Measurements from ENCODE around the gene GABRB1.

Gene GABRB1

GRCh38 chr4:47462799-47463234, 431.4 kb downstream of the GABRB1 start:
- Histone ChIP-seq H3K27me3 (ENCODE audit: insufficient read depth, low read depth) (no peaks in the 10 kb centered on the region), H3K36me3 (ENCODE audit: insufficient read depth) (no peaks in the 10 kb centered on the region), H3K9ac (peak overlapping the region; percentile 43; the same call in 1 of the 2 replicates), H3K4me2 (peak overlapping the region; percentile 80), H2AFZ (ENCODE audit: low read depth) (peak overlapping the region; percentile 70), H3K4me3 (IDR thresholded peaks at IDR 0.05; ENCODE audit: insufficient read depth, low read depth, low read length) (peak overlapping the region; percentile 84), H3K27ac (peak overlapping the region; percentile 35; the same call in 1 of the 2 replicates), H4K20me1 (ENCODE audit: insufficient read depth) (no peaks in the 10 kb centered on the region), H3K79me2 (ENCODE audit: insufficient read depth, low read depth) (no peaks in the 10 kb centered on the region), H3K4me1 (ENCODE audit: low read depth, poor library complexity, severe bottlenecking) (peaks cover 7% of the 10 kb centered on the region)
- TF ChIP-seq, protein P1, sequence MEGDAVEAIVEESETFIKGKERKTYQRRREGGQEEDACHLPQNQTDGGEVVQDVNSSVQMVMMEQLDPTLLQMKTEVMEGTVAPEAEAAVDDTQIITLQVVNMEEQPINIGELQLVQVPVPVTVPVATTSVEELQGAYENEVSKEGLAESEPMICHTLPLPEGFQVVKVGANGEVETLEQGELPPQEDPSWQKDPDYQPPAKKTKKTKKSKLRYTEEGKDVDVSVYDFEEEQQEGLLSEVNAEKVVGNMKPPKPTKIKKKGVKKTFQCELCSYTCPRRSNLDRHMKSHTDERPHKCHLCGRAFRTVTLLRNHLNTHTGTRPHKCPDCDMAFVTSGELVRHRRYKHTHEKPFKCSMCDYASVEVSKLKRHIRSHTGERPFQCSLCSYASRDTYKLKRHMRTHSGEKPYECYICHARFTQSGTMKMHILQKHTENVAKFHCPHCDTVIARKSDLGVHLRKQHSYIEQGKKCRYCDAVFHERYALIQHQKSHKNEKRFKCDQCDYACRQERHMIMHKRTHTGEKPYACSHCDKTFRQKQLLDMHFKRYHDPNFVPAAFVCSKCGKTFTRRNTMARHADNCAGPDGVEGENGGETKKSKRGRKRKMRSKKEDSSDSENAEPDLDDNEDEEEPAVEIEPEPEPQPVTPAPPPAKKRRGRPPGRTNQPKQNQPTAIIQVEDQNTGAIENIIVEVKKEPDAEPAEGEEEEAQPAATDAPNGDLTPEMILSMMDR (conservative IDR thresholded peaks at IDR 0.05; ENCODE audit: low read depth, low read length) = no peak

DNA sequence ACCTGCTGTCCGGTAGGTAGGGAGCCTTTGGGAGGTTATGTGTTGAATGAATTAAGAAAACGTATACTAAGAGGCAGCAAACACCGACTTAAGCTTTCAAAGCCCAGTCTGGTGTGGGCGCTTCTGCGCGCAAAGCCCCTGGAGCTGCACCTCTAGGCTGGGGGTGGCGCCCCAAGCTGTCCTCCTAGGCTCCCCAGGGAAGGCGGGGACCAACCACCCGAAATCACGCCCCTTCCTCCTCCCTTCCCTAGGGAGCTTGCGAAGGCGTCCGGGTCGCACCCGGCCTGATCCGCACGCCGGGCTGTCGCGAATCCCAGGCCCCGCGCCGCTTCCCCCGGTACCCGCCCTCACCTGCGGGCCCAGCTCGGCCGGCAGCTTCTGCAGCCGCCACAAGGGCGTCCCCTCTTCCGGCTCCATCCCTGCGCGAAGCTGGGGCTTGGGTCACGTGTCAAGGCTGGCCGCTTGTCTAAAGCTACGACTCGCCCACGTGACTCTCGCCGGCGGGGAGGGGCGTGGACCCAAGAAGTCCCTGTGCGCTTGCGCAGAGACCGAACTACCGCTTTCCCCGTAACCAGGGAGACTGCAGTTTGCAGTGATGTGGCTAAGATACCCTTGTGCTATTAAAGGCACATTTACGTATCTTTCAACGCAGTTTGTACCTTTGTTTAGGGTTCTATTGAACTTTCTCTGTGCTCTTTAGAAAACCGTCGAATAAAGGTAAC, 432.0 kb downstream of the GABRB1 start, which contains the start of gene COMMD8:
TSS of gene COMMD8 (minus strand) at position 468 of the 722 bp plus-strand sequence. CDS start at position 417, 51 bp downstream.
- peak within 1 kb of the TSS; percentile 35; the same call in 1 of the 2 replicates for H3K27ac ChIP-seq

GRCh38 chr4:47465004-47465403, 433.6 kb downstream of the GABRB1 start:
- no peak overlapping the region for H3K4me2 ChIP-seq
- TF ChIP-seq, protein P1 (conservative IDR thresholded peaks at IDR 0.05; ENCODE audit: low read depth, low read length) = no peak
- no peaks in the 10 kb centered on the region for H3K36me3 ChIP-seq (ENCODE audit: insufficient read depth)
- H3K4me3 ChIP-seq (IDR thresholded peaks at IDR 0.05; ENCODE audit: insufficient read depth, low read depth, low read length) = no peak overlapping the region
- peaks cover 7% of the 10 kb centered on the region for H3K4me1 ChIP-seq (ENCODE audit: low read depth, poor library complexity, severe bottlenecking)
- H3K27me3 ChIP-seq (ENCODE audit: insufficient read depth, low read depth) = no peaks in the 10 kb centered on the region
- no peak overlapping the region for H2AFZ ChIP-seq (ENCODE audit: low read depth)
- no peak overlapping the region for H3K27ac ChIP-seq
- H3K9ac ChIP-seq = no peak overlapping the region
- H3K79me2 ChIP-seq (ENCODE audit: insufficient read depth, low read depth) = no peaks in the 10 kb centered on the region
- no peaks in the 10 kb centered on the region for H4K20me1 ChIP-seq (ENCODE audit: insufficient read depth)

More for the DNA sequence above, 432.0 kb downstream of the GABRB1 start, which contains the start of gene COMMD8:
- Histone ChIP-seq H3K9ac (peak within 1 kb of the TSS; percentile 43; the same call in 1 of the 2 replicates), H3K4me3 (IDR thresholded peaks at IDR 0.05; ENCODE audit: insufficient read depth, low read depth, low read length) (peak within 1 kb of the TSS; percentile 84), H2AFZ (ENCODE audit: low read depth) (peak within 1 kb of the TSS; percentile 70), H3K4me1 (ENCODE audit: low read depth, poor library complexity, severe bottlenecking) (peaks cover 7% of the 10 kb centered on the region), H3K27me3 (ENCODE audit: insufficient read depth, low read depth) (no peaks in the 10 kb centered on the region), H3K4me2 (peak within 1 kb of the TSS; percentile 80), H3K36me3 (ENCODE audit: insufficient read depth) (no peaks in the 10 kb centered on the region), H3K79me2 (ENCODE audit: insufficient read depth, low read depth) (no peaks in the 10 kb centered on the region), H4K20me1 (ENCODE audit: insufficient read depth) (no peaks in the 10 kb centered on the region)
- TF ChIP-seq, protein P1 (conservative IDR thresholded peaks at IDR 0.05; ENCODE audit: low read depth, low read length) = 0 out of 2 replicates have a peak, but pooled peaks have one; percentile 10

- Histone ChIP-seq H3K27me3 (ENCODE audit: insufficient read depth, low read depth) (no peaks in the 10 kb centered on the region), H3K4me3 (IDR thresholded peaks at IDR 0.05; ENCODE audit: insufficient read depth, low read depth, low read length) (no peak overlapping the region), H3K4me2 (no peak overlapping the region), H3K4me1 (ENCODE audit: low read depth, poor library complexity, severe bottlenecking) (peaks cover 7% of the 10 kb centered on the region), H4K20me1 (ENCODE audit: insufficient read depth) (no peaks in the 10 kb centered on the region), H3K9ac (no peak overlapping the region), H3K79me2 (ENCODE audit: insufficient read depth, low read depth) (no peaks in the 10 kb centered on the region), H2AFZ (ENCODE audit: low read depth) (no peak overlapping the region), H3K36me3 (ENCODE audit: insufficient read depth) (no peaks in the 10 kb centered on the region), H3K27ac (no peak overlapping the region)
- TF ChIP-seq, protein P1 (conservative IDR thresholded peaks at IDR 0.05; ENCODE audit: low read depth, low read length) = no peak
Observed at GRCh38 chr4:47466056-47466785, 434.9 kb downstream of the GABRB1 start.
